HepG2 (cell line): ENCODE measurements around the gene NR3C2. TPM values are rescaled to one million over a fixed set of nuclear protein-coding genes. Genes with fewer than 3 reads are reported as not detected.

Experiments used
- ATAC-seq: fragments of 200-7000 bp; cut with Tn5 transposase; 3 replicates; pipeline ENCODE4 v1.9.1; 2020; ENCODE audit warnings: mild to moderate bottlenecking, moderate library complexity
- BruUV-seq: library from RNA; stranded (reverse); fragments of 400-500 nt; replicated peaks from 2 replicates; lab custom pipeline; 2021; lab: Mats Ljungman, UMichigan
- CTCF ChIA-PET: fragments of 300-600 bp; formaldehyde crosslinking; extraction: SDS; loops from one replicate; lab custom pipeline; 2021; ENCODE audit warnings: low total read pairs, inconsistent platforms, low intra/inter-chr PET ratio; lab: Yijun Ruan, JAX
- POLR2A ChIA-PET: fragments of 350-600 bp; sonication (Branson Sonifier 250); formaldehyde crosslinking; loops from one replicate; lab custom pipeline; 2020; ENCODE audit warnings: antibody characterized with exemption, inconsistent platforms; lab: Yijun Ruan, JAX
- DNase-seq: peaks from one replicate; pipeline ENCODE4 v3.0.0-alpha.2; 2015; ENCODE audit warnings: low spot score
- FAIRE-seq: peaks from 3 replicates; lab custom pipeline; 2011; peaks lifted over from hg19 to GRCh38; lab: Jason Lieb, UNC
- H2AFZ ChIP-seq: one replicate; pipeline ENCODE4 v1.6.1; 2011; ENCODE audit warnings: low read length, inconsistent platforms
- H3K27ac ChIP-seq: fragments of 300-600 bp; 3 replicates; pipeline ENCODE4 v1.8.0; 2011; ENCODE audit warnings: mixed run types, mild to moderate bottlenecking, mixed read lengths, low read length, inconsistent platforms; ENCODE audit not compliant: insufficient read depth; ENCODE audit errors: extremely low read length
- H3K27me3 ChIP-seq, 2 experiments: fragments of 200-600 bp in 1 of 2; 2 replicates in 1 of 2; 3 replicates in 1 of 2; pipeline versions ENCODE4 v1.6.0 to v1.8.0; 2011; ENCODE audit warnings: low read length in 2 of 2, mild to moderate bottlenecking in 2 of 2, moderate library complexity in 2 of 2, inconsistent platforms in 1 of 2; ENCODE audit not compliant: insufficient read depth in 2 of 2, control insufficient read depth in 1 of 2
- H3K36me3 ChIP-seq, 2 experiments: fragments of 200-600 bp in 1 of 2; replicated peaks in 1 of 2; 2 replicates in 1 of 2; 3 replicates in 1 of 2; pipeline versions ENCODE4 v1.5.1 to v1.8.0; 2011; ENCODE audit warnings: low read length in 2 of 2, inconsistent platforms in 1 of 2; ENCODE audit not compliant: insufficient read depth in 2 of 2, control insufficient read depth in 1 of 2
- H3K4me1 ChIP-seq: 2 replicates; pipeline ENCODE4 v1.5.1; 2012; ENCODE audit warnings: low read length, inconsistent platforms; ENCODE audit not compliant: insufficient read depth
- H3K4me2 ChIP-seq: 2 replicates; pipeline ENCODE4 v1.6.0; 2011; ENCODE audit warnings: low read depth, low read length, inconsistent platforms
- H3K4me3 ChIP-seq, 3 experiments: fragments of 200-600 bp in 1 of 3; sonication (generic), shearing (Covaris generic) in 1 of 3; replicated peaks in 1 of 3; 2 replicates each; pipeline ENCODE4 v1.5.1; 2011 to 2016; ENCODE audit warnings: low read length in 3 of 3, inconsistent platforms in 2 of 3, low read depth in 2 of 3, mild to moderate bottlenecking in 2 of 3, control low read depth in 1 of 3, mixed read lengths in 1 of 3; ENCODE audit not compliant: insufficient read depth in 1 of 3
- H3K79me2 ChIP-seq: one replicate; pipeline ENCODE4 v1.6.1; 2011; ENCODE audit warnings: low read length, inconsistent platforms; ENCODE audit not compliant: insufficient read depth
- H3K9ac ChIP-seq: 2 replicates; pipeline ENCODE4 v1.6.0; 2011; ENCODE audit warnings: mild to moderate bottlenecking, low read depth, low read length, inconsistent platforms; ENCODE audit not compliant: insufficient read depth
- H3K9me3 ChIP-seq: 2 replicates; pipeline ENCODE4 v1.5.1; 2012; ENCODE audit warnings: mild to moderate bottlenecking, low read length
- H4K20me1 ChIP-seq: 2 replicates; pipeline ENCODE4 v1.6.0; 2011; ENCODE audit warnings: inconsistent platforms, mild to moderate bottlenecking, low read length, moderate library complexity; ENCODE audit not compliant: insufficient read depth
- DMAP1 ChIP-seq: IDR thresholded peaks from 2 replicates; pipeline ENCODE4 v1.6.1; 2016
- GMEB2 ChIP-seq: IDR thresholded peaks from 2 replicates; pipeline ENCODE4 v1.6.1; 2016; ENCODE audit warnings: missing biosample characterization, missing genetic modification reagents, low read depth
- HDAC2 ChIP-seq: sonication (generic); formaldehyde crosslinking; IDR thresholded peaks from 2 replicates; pipeline ENCODE4 v1.4.0; 2020; ENCODE audit warnings: missing genetic modification reagents
- HOXA5 ChIP-seq: sonication (generic); formaldehyde crosslinking; IDR thresholded peaks from 2 replicates; pipeline ENCODE4 v1.4.0; 2020; ENCODE audit warnings: missing genetic modification reagents
- SP2 ChIP-seq: sonication (generic); formaldehyde crosslinking; IDR thresholded peaks from 2 replicates; pipeline ENCODE4 v1.5.1; 2020; ENCODE audit warnings: mild to moderate bottlenecking, missing genetic modification reagents
- TRAFD1 ChIP-seq: sonication (generic); formaldehyde crosslinking; IDR thresholded peaks from 2 replicates; pipeline ENCODE4 v1.5.1; 2020; ENCODE audit warnings: missing genetic modification reagents, mild to moderate bottlenecking, borderline replicate concordance
- ZNF256 ChIP-seq: sonication (generic); formaldehyde crosslinking; conservative IDR thresholded peaks from 2 replicates; pipeline ENCODE4 v1.4.0; 2020; ENCODE audit warnings: missing genetic modification reagents
- ZNF564 ChIP-seq: sonication (generic); formaldehyde crosslinking; IDR thresholded peaks from 2 replicates; pipeline ENCODE4 v1.8.1; 2023; ENCODE audit warnings: mild to moderate bottlenecking, missing genetic modification reagents
- ZNF800 ChIP-seq: sonication (generic); formaldehyde crosslinking; IDR thresholded peaks from 2 replicates; pipeline ENCODE4 v1.4.0; 2020; ENCODE audit warnings: missing genetic modification reagents
- ZNF83 ChIP-seq: sonication (generic); formaldehyde crosslinking; IDR thresholded peaks from 2 replicates; pipeline ENCODE4 v1.4.0; 2020; ENCODE audit warnings: missing genetic modification reagents, mild to moderate bottlenecking, borderline replicate concordance
- ZNF839 ChIP-seq: sonication (generic); formaldehyde crosslinking; IDR thresholded peaks from 2 replicates; pipeline ENCODE4 v1.4.0; 2020; ENCODE audit warnings: missing genetic modification reagents, mild to moderate bottlenecking, borderline replicate concordance
- ZUFSP ChIP-seq: sonication (generic); formaldehyde crosslinking; IDR thresholded peaks from 2 replicates; pipeline ENCODE4 v1.9.0; 2021; ENCODE audit warnings: missing genetic modification reagents, mild to moderate bottlenecking, borderline replicate concordance
- WGBS: methylation state at CpG from one replicate; pipeline ENCODE4 v1.1.6; 2017; ENCODE audit warnings: low lambda C conversion rate; 5-methylcytosine and 5-hydroxymethylcytosine counted together
- in situ Hi-C: cut with HindIII; loops from 2 replicates; pipeline ENCODE4 v1.10.0; 2017; ENCODE audit warnings: low pct_unique_long_range_greater_than_20kb; ENCODE audit not compliant: extremely low pct_ligation_motif_present
- intact Hi-C: fragments of 100-400 bp; cut with micrococcal nuclease; formaldehyde crosslinking; loops from one replicate; pipeline ENCODE4 v1.10.0; 2022; ENCODE audit not compliant: unreplicated experiment
- polyA plus RNA-seq, 8 experiments: library from polyadenylated mRNA; depleted of rRNA in 3 of 8; stranded (reverse) in 7 of 8; unstranded in 1 of 8; fragments of >200 nt; fragmentation: Illumina TruSeq in 4 of 8; extraction: Trizol in 4 of 8; gene quantifications; 2 replicates each; pipeline versions ENCODE4 v1.2.1 to v1.2.3, GENCODE V29; 2011 to 2016; ENCODE audit warnings: low read depth in 4 of 8, missing spikeins in 1 of 8, mixed read lengths in 1 of 8; ENCODE audit not compliant: insufficient read depth in 1 of 8
- total RNA-seq, 5 experiments: library from RNA; depleted of rRNA; stranded (reverse); fragments of >200 nt; fragmentation: Illumina TruSeq; extraction: Trizol; gene quantifications; 2 replicates each; pipeline ENCODE4 v1.2.3, GENCODE V29; 2016; ENCODE audit warnings: low read depth in 1 of 5

Gene NR3C2
- total and polyA plus RNA-seq, 2 of the 13 experiments (the other 11 are each of a cell fraction or from before 2014, with no cell fraction given), result 0.26 to 0.46 TPM

- DNase-seq (no peak), ATAC-seq (no peak), FAIRE-seq (no peak)
- in situ Hi-C loops, result no loop called here
- Histone ChIP-seq H3K9me3 (no peaks in the 10 kb centered on the region), H3K27me3 (peaks cover 0 to 4% of the 10 kb centered on the region in 2 experiments; a peak in 1 of 5 replicates), H4K20me1 (no peaks in the 10 kb centered on the region), H3K4me2 (no peak overlapping the region), H3K27ac (no peak overlapping the region), H3K79me2 (no peaks in the 10 kb centered on the region), H2AFZ (no peak overlapping the region), H3K4me1 (peaks cover 10% of the 10 kb centered on the region), H3K9ac (no peak overlapping the region), H3K4me3 (no peak overlapping the region), H3K36me3 (no peaks in the 10 kb centered on the region)
- 63% methylated on average over 15 of the region's 16 CpGs for WGBS
- intact Hi-C loops, result no loop called here
- POLR2A ChIA-PET, result no interaction called here
- CTCF ChIA-PET, result no interaction called here
- BruUV-seq, result no TSS peak
- no peak for TF ChIP-seq ZNF839 (CRISPR knock-in tag)
- TF ChIP-seq HDAC2 (CRISPR knock-in tag), result no peak
- TF ChIP-seq HOXA5 (CRISPR knock-in tag), result no peak
- TF ChIP-seq ZNF256 (CRISPR knock-in tag), result no peak
- no peak for TF ChIP-seq DMAP1 (CRISPR knock-in tag)
- TF ChIP-seq ZNF800 (CRISPR knock-in tag), result no peak
- no peak for TF ChIP-seq ZNF83 (CRISPR knock-in tag)
- TF ChIP-seq ZUFSP (CRISPR knock-in tag), result no peak
- no peak for TF ChIP-seq TRAFD1 (CRISPR knock-in tag)
- no peak for TF ChIP-seq GMEB2 (CRISPR knock-in tag)
- no peak for TF ChIP-seq ZNF564 (CRISPR knock-in tag)
- no peak for TF ChIP-seq SP2 (CRISPR knock-in tag)
Measured at GRCh38 chr4:148435654-148436406, 6.4 kb downstream of the NR3C2 start.
